Measurements from ENCODE around the gene SREK1IP1.

GRCh38 chr5:64754066-64754465 is 14.4 kb downstream of the SREK1IP1 start:
- TF ChIP-seq, protein P1, sequence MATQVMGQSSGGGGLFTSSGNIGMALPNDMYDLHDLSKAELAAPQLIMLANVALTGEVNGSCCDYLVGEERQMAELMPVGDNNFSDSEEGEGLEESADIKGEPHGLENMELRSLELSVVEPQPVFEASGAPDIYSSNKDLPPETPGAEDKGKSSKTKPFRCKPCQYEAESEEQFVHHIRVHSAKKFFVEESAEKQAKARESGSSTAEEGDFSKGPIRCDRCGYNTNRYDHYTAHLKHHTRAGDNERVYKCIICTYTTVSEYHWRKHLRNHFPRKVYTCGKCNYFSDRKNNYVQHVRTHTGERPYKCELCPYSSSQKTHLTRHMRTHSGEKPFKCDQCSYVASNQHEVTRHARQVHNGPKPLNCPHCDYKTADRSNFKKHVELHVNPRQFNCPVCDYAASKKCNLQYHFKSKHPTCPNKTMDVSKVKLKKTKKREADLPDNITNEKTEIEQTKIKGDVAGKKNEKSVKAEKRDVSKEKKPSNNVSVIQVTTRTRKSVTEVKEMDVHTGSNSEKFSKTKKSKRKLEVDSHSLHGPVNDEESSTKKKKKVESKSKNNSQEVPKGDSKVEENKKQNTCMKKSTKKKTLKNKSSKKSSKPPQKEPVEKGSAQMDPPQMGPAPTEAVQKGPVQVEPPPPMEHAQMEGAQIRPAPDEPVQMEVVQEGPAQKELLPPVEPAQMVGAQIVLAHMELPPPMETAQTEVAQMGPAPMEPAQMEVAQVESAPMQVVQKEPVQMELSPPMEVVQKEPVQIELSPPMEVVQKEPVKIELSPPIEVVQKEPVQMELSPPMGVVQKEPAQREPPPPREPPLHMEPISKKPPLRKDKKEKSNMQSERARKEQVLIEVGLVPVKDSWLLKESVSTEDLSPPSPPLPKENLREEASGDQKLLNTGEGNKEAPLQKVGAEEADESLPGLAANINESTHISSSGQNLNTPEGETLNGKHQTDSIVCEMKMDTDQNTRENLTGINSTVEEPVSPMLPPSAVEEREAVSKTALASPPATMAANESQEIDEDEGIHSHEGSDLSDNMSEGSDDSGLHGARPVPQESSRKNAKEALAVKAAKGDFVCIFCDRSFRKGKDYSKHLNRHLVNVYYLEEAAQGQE (IDR thresholded peaks at IDR 0.05; ENCODE audit: insufficient read depth in 1 of 2, low read depth in 2 of 2, low read length in 2 of 2) = no peak
- no peak for TF ChIP-seq POLR2AphosphoS5 (IDR thresholded peaks at IDR 0.05; ENCODE audit: low read depth, low read length)

All from PFSK-1 (cell line).